Activated CD4-positive, CD25-positive, alpha-beta regulatory T cell treated with anti-CD3 and anti-CD28 coated beads, Interleukin-2, amount 50 U/mL, for 16 hours (primary cell): Measurements from ENCODE around the gene TBP.
A peak's percentile ranks its signal among the peaks of the same experiment; 100 is the strongest.

ENCODE experiments used
- DNase-seq: peaks from one replicate; pipeline ENCODE4 v3.0.0-alpha.2; 2020; ENCODE audit warnings: low read depth, low spot score

Gene TBP

DNA sequence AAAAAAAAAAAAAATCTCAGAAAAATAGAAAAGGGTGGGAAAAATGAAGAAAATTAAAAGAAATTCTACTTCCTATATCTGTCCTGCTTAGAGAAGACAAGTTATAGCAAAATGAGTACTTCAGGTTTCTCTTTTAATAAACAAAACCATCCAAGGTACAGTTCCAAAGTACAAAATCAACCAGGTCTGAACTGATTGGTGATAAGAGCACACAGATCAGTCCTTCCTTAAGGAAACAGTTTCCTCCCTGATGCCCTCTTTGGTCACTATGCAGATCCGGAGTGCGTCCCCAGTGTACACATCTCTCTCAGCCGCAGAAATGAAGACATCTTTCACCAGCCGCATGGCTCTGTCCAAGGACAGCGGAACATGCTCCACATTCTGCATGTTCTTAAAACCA is 19.2 kb upstream of the TBP start:
- no peak for DNase-seq

GRCh38 chr6:170536671-170537070 is 17.5 kb upstream of the TBP start:
- DNase-seq = no peak

DNA sequence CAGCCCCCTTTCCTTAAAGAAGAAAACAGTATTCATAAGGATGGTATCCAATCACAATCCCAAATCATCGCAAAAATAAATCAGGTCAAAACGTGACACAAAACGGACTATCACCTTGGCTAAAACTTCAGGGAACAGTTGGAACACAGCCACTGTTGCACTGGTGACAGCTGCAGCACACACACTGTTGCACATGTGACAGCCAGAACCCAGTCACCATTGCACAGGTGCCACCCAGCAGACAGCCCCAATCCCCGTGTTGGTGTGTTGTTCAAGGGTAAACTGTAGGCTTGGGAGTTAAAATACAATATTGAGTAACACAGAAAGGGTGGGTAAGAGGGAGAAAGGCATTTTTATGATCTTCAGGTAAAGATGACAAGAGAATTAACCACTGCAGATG is 16.8 kb upstream of the TBP start:
- DNase-seq = no peak

- DNase-seq = no peak
Measured at GRCh38 chr6:170542031-170542719, 12.0 kb upstream of the TBP start.

DNA sequence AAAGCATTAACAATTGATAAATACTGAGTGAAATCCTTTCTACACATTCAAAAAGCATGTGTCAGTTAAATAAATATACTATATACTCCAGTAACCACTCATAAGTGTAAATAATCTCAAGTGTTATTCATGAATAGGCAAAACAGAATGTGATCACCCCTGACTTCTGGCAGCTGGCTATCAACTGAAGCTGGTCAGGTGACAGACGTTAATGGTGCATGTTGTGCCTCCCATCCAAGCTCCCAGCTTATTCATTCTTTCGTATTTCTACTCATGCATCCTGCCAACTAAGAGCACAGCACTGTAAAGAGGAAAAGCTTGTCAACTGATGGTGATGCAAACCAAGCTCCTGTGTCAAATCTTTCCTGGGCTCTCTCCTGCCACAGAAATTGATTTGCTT is 8.8 kb upstream of the TBP start:
- DNase-seq = no peak

DNA sequence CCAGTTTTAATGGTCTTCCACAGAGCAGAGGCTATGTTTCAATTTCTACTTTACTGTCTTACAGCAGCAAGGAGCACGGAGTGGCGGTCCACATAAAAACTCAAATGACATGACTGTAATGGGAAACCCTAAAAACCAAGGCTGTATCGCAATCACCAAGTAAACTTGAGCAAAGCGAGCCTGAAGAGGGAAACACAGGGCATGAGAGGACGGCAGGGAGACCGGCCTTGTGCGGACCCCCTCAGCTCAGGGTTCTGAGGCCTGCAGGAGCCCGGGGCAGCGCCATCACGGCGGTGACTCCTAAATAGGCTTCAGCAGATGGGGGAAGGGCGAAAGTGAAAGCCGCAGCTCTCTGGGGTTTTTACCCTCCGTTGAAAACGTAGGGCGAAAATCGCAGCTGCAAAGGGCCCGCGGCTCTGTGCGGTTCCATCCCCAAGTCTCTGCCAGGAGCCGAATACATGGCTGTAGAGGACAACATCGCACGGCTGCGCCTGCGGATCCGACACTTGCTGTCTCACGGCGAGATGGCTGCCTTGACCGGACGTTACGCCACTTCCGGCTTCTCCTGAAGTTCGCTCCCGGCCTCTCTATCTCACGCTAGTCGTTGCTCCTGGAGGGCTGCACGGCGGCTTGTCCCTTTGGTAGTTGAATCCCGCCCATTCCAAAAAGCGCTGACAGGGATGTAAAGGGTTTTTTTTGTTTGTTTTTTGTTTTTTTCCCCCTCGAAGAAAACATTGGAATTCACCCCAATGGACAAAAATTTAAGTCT is 1.2 kb upstream of the TBP start, which contains the start of gene PSMB1:
Gene PSMB1 (minus strand): TSS at position 543 of the 769 bp plus-strand sequence. CDS start 65 bp downstream, at position 478.
- DNase-seq = peak; percentile 71

- DNase-seq = no peak
Measured at GRCh38 chr6:170553534-170554012, 596 bp upstream of the TBP start.

- DNase-seq = no peak
Measured at GRCh38 chr6:170554796-170555137, 598 bp downstream of the TBP start.

DNA sequence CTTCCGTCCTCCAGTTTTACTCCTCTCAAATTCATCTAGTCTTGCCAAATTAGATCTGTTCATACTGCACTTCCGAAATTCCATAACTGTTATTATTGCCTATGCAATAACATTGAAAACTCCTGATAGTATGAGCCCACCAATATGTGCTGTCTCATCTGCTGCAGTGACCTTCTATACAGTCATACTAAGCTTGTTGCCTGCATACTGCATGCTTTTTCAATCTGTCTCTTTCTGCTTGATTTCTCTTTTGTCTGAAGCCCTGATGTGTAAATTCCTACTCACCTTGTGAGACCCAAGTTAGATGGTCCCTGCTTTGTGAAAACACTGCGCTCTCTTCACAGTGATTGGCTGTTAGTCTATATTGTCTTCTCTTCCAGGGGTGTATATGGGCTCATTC is 1.1 kb downstream of the TBP start:
- DNase-seq = no peak

GRCh38 chr6:170561555-170561954 is 7.4 kb downstream of the TBP start:
- no peak for DNase-seq

- no peak for DNase-seq
Measured at GRCh38 chr6:170564936-170565530, 10.9 kb downstream of the TBP start.

- no peak for DNase-seq
Measured at GRCh38 chr6:170572704-170573466, 18.7 kb downstream of the TBP start.

GRCh38 chr6:170575250-170575649 is 21.1 kb downstream of the TBP start:
- DNase-seq = no peak

- no peak for DNase-seq
Measured at GRCh38 chr6:170578909-170579308, 24.7 kb downstream of the TBP start.

GRCh38 chr6:170583756-170584180 is 29.6 kb downstream of the TBP start:
- DNase-seq = no peak

DNA sequence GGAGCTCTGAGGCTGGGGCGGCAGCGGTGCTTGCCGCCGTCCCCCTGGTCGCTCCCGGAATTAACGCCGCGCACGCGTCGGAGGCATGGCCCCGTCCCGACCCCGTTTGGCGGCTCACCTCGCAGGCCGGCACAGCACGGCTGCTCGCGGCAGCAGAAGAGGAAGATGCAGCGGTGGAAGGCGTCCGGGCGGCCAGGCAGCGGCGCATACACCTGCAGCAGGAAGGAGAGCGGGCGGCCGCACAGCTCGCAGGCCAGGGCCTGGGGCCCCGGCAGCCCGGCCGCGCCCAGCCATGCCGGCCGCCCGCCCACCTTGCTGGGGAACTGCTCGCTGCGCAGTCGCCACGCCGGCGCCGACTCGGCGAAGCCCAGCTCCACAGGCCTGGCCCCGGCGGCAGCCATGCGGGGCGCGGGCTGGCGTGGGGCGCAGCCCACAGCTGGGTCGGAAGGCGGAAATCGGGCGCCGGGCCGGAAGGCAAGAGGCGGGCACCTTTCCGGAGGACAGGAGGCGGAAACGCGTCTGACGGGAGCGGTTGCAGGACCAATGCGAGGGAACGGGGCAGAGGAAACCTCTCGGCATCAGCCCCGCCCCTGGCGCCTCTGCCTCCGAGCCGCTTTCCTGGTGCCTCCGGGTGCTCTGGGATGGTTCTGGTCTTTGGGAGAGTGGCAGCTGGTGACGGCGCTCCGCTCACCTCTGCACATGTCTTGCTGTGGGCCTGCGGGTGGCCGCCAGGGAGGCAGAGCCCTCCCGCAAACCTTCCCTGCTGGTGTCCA is 30.2 kb downstream of the TBP start, which contains the start of gene PDCD2:
Gene PDCD2 (minus strand): TSS at position 457 of the 773 bp plus-strand sequence. CDS start 56 bp downstream, at position 401.
- DNase-seq = peak; percentile 87

- DNase-seq = no peak
Measured at GRCh38 chr6:170584954-170585498, 30.9 kb downstream of the TBP start.

DNA sequence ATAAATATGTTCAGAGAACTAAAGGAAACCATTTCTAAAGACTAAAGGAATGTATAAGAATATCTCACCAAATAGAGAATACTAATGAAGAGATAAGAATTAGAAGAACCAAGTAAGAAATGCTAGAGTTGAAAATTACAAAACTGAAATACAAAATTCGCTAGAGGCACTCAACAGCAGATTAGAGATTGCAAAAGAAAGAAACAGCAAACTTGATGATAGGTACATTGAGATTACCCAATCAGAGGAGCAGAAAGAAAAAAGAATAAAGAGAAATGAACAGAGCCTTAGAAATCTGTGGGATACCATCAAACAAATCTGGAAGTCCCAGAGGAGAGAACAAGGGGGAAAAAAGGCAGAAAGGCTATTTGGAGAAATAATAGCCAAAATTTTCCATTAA is 36.6 kb downstream of the TBP start:
- no peak for DNase-seq

DNA sequence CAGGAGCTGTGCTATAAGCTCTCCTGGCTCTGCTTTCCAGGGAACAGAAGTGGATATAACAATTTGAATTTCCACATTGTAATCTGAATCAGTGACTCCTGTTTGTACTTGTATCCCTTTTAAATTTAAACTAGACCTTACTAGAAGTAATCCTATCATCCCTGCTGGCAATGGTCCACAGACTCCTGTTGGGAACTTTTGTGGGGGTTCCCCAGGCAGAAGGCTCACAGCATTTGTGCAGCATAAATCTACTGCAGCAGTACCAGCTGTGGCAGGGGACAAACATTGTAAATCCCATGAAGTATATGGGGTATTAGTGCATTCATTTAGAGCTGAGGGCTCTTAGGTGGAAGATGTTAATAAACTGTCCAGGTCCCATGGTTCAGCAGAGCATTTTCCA is 42.3 kb downstream of the TBP start:
- DNase-seq = no peak

DNA sequence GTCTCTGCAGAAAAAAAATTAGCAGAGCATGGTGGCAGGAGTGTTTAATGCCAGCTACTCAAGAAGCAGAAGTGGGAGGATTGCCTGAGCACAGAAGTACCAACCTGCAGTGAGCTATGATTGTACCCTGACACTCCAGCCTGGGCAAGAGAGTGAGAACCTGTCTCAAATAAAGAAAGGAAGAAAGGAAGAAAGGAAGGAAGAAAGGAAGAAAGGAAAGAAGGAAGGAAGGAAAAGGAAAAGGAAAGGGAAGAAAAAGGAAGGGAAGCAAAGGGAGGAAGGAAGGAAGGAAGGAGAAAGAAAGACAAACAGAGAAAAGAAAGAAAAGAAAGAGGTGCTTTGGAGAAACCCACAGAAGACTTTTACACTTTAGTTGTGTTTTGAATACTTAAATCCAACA is 43.1 kb downstream of the TBP start:
- DNase-seq = no peak
